ENCODE results near the gene IFITM2. TPM values are rescaled to one million over a fixed set of nuclear protein-coding genes. Genes with fewer than 3 reads are reported as not detected.

IFITM2 gene
- total and polyA plus RNA-seq, 10 donors = 507 to 1,635 (median 979) TPM

DNA sequence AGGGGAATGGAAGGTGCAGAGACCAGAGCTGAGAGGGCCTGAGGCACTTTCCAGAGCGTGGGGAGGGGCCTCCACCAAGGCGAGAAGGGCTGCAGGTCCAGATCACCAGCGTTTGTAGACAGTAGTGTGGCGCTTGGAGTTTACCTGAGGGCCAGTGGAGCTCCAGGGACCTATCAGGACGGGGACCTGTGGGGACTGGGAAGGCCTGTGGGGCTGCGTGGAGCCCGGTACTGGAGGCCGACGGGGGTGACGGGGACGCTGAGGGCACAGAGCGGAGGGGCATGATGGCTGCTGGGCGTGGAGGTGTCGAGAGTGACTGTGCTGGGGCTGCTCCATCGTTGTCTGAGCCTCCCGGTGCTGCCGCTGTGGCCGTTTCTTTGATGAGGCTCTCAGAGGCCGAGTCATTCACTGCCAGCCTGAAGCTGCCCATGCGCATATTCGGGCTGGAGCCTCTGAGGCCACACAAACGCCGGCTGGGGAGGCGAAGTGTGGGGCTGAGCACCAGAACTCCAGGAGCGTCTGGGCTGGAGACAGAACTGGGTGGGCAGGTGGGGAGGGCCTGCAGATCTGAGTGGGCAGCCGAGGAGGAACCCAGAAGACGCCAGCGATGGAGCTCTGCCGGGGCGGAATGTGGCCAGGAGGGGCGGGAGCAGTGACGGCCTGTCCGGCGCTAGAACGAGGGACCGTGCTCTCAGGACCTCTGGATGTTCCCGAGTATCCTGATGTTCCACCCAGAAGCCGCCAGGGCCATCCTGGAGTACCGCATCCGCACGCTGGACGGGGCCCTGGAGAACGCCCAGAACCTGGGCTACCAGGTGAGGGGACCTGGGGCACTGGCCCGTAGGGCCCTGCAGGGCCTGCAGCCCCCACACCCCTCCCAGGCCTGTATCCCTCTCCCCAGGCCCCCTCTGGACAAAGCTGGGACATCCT lies 16.1 kb upstream of the IFITM2 start:
- intact Hi-C loops (cut with DNase I; ENCODE audit: low total_unique reads) = no loop called here

DNA sequence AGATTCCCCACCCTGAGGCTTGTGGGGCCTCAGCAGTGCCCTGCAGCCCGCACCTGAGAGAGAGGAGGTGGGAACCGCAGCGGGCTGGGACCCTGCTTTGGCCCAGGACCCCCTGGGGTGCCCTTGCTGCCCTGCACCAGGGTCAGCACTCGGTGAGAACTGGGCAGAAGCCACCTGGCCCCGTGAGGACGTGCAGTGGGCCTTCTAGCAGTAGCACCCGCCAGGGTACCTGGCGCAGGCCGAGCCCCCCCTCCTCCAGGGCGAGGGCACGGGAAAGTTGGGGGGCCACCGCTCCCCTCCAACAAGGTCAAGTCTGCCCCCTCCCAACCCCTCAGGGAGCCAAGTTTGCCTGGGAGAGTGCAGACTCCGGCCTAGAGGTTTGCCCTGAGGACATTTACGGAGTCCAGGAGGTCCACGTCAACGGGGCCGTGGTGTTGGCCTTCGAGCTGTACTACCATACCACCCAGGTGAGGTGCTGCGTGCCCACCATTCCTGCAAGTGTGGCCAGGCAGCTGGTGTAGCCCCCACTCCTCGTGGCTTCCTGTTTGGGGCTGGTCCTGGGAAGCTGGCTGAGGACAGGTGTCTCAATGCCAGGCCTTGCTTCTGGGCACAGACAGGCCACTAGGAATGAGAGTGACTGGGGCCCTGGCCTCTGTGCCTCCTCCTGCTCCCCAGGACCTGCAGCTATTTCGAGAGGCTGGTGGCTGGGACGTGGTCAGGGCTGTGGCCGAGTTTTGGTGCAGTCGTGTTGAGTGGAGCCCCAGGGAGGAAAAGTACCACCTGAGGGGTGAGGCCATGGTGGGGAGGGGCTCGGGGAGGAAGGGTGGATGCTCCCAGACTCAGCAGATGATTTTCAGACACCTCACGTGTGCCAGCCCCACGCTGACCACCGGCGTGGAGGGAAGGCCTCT lies 15.2 kb upstream of the IFITM2 start:
- intact Hi-C loops (cut with DNase I; ENCODE audit: low total_unique reads) = no loop called here
- 88 to 92% (median 89%) methylated on average over 13 to 29 of the region's 29 CpGs for WGBS, 5 donors
- Histone ChIP-seq H3K27me3 (replicated peaks in 1 of 7) (peaks cover 0 to 13% (median 0%) of the 10 kb centered on the region in 7 donors), H3K27ac (no peak overlapping the region), H3K36me3 (peaks cover 0 to 61% (median 29%) of the 10 kb centered on the region in 6 donors), H3K4me1 (peaks cover 6 to 61% (median 27%) of the 10 kb centered on the region in 6 donors), H3K4me3 (no peak overlapping the region), H3K9me3 (no peaks in the 10 kb centered on the region)
- peak in 1 of 3 donors; percentile 45 for TF ChIP-seq POLR2AphosphoS5 (IDR thresholded peaks at IDR 0.05)
- TF ChIP-seq, protein P1, sequence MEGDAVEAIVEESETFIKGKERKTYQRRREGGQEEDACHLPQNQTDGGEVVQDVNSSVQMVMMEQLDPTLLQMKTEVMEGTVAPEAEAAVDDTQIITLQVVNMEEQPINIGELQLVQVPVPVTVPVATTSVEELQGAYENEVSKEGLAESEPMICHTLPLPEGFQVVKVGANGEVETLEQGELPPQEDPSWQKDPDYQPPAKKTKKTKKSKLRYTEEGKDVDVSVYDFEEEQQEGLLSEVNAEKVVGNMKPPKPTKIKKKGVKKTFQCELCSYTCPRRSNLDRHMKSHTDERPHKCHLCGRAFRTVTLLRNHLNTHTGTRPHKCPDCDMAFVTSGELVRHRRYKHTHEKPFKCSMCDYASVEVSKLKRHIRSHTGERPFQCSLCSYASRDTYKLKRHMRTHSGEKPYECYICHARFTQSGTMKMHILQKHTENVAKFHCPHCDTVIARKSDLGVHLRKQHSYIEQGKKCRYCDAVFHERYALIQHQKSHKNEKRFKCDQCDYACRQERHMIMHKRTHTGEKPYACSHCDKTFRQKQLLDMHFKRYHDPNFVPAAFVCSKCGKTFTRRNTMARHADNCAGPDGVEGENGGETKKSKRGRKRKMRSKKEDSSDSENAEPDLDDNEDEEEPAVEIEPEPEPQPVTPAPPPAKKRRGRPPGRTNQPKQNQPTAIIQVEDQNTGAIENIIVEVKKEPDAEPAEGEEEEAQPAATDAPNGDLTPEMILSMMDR (IDR thresholded peaks at IDR 0.05 in 8 of 11, conservative IDR thresholded peaks at IDR 0.05 in 3 of 11) = no peak
- TF ChIP-seq POLR2A (IDR thresholded peaks at IDR 0.05) = no peak
- peak; percentile 72 for DNase-seq

More for the DNA sequence above, 16.1 kb upstream of the IFITM2 start:
- H3K36me3 ChIP-seq = peaks cover 0 to 61% (median 29%) of the 10 kb centered on the region in 6 donors
- H3K4me3 ChIP-seq = no peak overlapping the region
- peaks cover 0 to 22% (median 0%) of the 10 kb centered on the region in 7 donors for H3K27me3 ChIP-seq (replicated peaks in 1 of 7)
- peaks cover 6 to 61% (median 26%) of the 10 kb centered on the region in 6 donors for H3K4me1 ChIP-seq
- WGBS, 5 donors = 90 to 95% (median 93%) methylated on average over 34 to 44 of the region's 44 CpGs
- peak; percentile 76 for DNase-seq
- H3K27ac ChIP-seq = peak overlapping the region in 1 of 8 donors; percentile 93
- no peaks in the 10 kb centered on the region for H3K9me3 ChIP-seq
- TF ChIP-seq, protein P1 (IDR thresholded peaks at IDR 0.05 in 8 of 11, conservative IDR thresholded peaks at IDR 0.05 in 3 of 11) = no peak
- TF ChIP-seq POLR2AphosphoS5 (IDR thresholded peaks at IDR 0.05) (no peak), POLR2A (IDR thresholded peaks at IDR 0.05) (no peak)

DNA sequence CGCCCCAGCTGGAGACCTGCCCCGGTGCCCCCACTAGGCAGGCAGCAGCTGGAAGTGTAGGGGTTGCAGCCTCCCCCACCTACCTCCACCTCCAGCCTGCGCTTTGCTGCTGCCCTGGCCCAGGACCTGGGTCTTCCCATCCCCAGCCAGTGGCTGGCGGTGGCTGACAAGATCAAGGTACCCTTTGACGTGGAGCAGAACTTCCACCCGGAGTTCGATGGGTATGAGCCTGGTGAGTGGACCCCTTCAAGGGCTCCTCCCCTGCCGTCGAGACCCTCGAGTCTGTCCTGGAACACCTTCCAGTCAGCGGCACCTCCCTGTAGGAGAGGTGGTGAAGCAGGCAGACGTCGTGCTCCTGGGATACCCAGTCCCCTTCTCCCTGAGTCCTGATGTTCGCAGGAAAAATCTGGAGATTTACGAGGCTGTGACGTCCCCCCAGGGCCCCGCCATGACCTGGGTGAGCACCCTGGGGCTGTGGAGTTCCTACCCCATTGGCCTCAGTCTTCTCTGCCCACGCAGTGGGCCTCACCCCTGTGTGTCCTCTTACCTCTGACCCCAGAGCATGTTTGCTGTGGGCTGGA lies 14.3 kb upstream of the IFITM2 start:
- Histone ChIP-seq H3K9me3 (no peaks in the 10 kb centered on the region), H3K4me3 (no peak overlapping the region), H3K27ac (no peak overlapping the region), H3K27me3 (replicated peaks in 1 of 7) (peaks cover 0 to 13% (median 0%) of the 10 kb centered on the region in 7 donors), H3K36me3 (peaks cover 0 to 61% (median 29%) of the 10 kb centered on the region in 6 donors), H3K4me1 (peaks cover 6 to 61% (median 27%) of the 10 kb centered on the region in 6 donors)
- intact Hi-C loops (cut with DNase I; ENCODE audit: low total_unique reads) = no loop called here
- WGBS, 5 donors = 85 to 93% (median 92%) methylated on average over 15 to 18 of the region's 18 CpGs
- peak; percentile 72 for DNase-seq
- TF ChIP-seq POLR2AphosphoS5 (IDR thresholded peaks at IDR 0.05) (no peak), POLR2A (IDR thresholded peaks at IDR 0.05) (no peak)
- TF ChIP-seq, protein P1 (IDR thresholded peaks at IDR 0.05 in 8 of 11, conservative IDR thresholded peaks at IDR 0.05 in 3 of 11) = no peak

Measured in spleen (tissue), 11 donors.